A549 (cell line): ENCODE measurements around the gene CDH4. TPM values are rescaled to one million over a fixed set of nuclear protein-coding genes. Genes with fewer than 3 reads are reported as not detected.
A peak's percentile ranks its signal among the peaks of the same experiment; 100 is the strongest.

Experiments
- ATAC-seq, 2 experiments: fragments of 200-7000 bp in 1 of 2; fragments of >200 bp in 1 of 2; cut with Nextera tagmentation in 1 of 2; cut with Tn5 transposase in 1 of 2; 3 replicates each; pipeline versions ENCODE4 v1.8.0 to v1.9.1; 2018 to 2020; ENCODE audit warnings: mild to moderate bottlenecking in 1 of 2, moderate library complexity in 1 of 2
- CTCF ChIA-PET: fragments of 300-600 bp; sonication (Branson Sonifier 250); formaldehyde crosslinking; extraction: SDS; loops from one replicate; lab custom pipeline; 2021; ENCODE audit warnings: antibody characterized with exemption, inconsistent platforms; lab: Yijun Ruan, JAX
- POLR2A ChIA-PET: fragments of 350-600 bp; formaldehyde crosslinking; extraction: SDS; loops from one replicate; lab custom pipeline; 2021; ENCODE audit warnings: antibody characterized with exemption, inconsistent platforms; lab: Yijun Ruan, JAX
- DNase-seq, 2 experiments: peaks; one replicate each; pipeline versions ENCODE4 v3.0.0 to v3.0.0-alpha.2; 2011 to 2016; ENCODE audit warnings: low read depth in 1 of 2, low spot score in 1 of 2
- FAIRE-seq: peaks from 2 replicates; lab custom pipeline; 2011; peaks lifted over from hg19 to GRCh38; lab: Jason Lieb, UNC
- H3K27ac ChIP-seq, 2 experiments: fragments of >200 bp; sonication (Bioruptor Twin); formaldehyde crosslinking; 3 replicates each; pipeline ENCODE4 v1.5.1; 2016 to 2017
- H3K4me1 ChIP-seq: fragments of >200 bp; sonication (Bioruptor Twin); formaldehyde crosslinking; 3 replicates; pipeline ENCODE4 v1.6.1; 2016
- H3K4me2 ChIP-seq: fragments of >200 bp; sonication (Bioruptor Twin); formaldehyde crosslinking; 3 replicates; pipeline ENCODE4 v1.6.1; 2016
- H3K4me3 ChIP-seq: fragments of >200 bp; sonication (Bioruptor Twin); formaldehyde crosslinking; 3 replicates; pipeline ENCODE4 v1.5.1; 2016
- H3K9me3 ChIP-seq: fragments of >200 bp; sonication (Bioruptor Twin); formaldehyde crosslinking; 3 replicates; pipeline ENCODE4 v1.6.1; 2016
- CBX8 ChIP-seq: fragments of 200-600 bp; sonication (generic); IDR thresholded peaks from 2 replicates; pipeline ENCODE4 v1.6.1; 2016
- CHD2 ChIP-seq: fragments of 150-350 bp; IDR thresholded peaks from 2 replicates; pipeline ENCODE4 v1.6.1; 2014; ENCODE audit warnings: low read length; ENCODE audit not compliant: partially characterized antibody
- CHD4 ChIP-seq: fragments of 200-600 bp; sonication (generic); IDR thresholded peaks from 2 replicates; pipeline ENCODE4 v1.6.1; 2016; ENCODE audit warnings: antibody characterized with exemption, mild to moderate bottlenecking, borderline replicate concordance
- HOXA7 ChIP-seq: fragments of 250-450 bp; sonication (Bioruptor Pico); IDR thresholded peaks from 2 replicates; pipeline ENCODE4 v1.5.0; 2020; ENCODE audit warnings: mild to moderate bottlenecking, moderate library complexity
- HOXB13 ChIP-seq: fragments of 250-450 bp; sonication (Bioruptor Pico); IDR thresholded peaks from 2 replicates; pipeline ENCODE4 v1.5.0; 2020; ENCODE audit warnings: low read depth, mild to moderate bottlenecking, moderate library complexity
- HOXB5 ChIP-seq: fragments of 250-450 bp; sonication (Bioruptor Pico); IDR thresholded peaks from 2 replicates; pipeline ENCODE4 v1.5.0; 2020; ENCODE audit warnings: mild to moderate bottlenecking, moderate library complexity
- JUNB ChIP-seq: fragments of >200 bp; sonication (Bioruptor Twin); formaldehyde crosslinking; IDR thresholded peaks from 2 replicates; pipeline ENCODE4 v1.6.1; 2016
- KDM5A ChIP-seq: fragments of 200-600 bp; sonication (generic); IDR thresholded peaks from 2 replicates; pipeline ENCODE4 v1.6.1; 2016; ENCODE audit warnings: antibody characterized with exemption, mild to moderate bottlenecking
- PHF8 ChIP-seq: fragments of 200-600 bp; sonication (generic); IDR thresholded peaks from 2 replicates; pipeline ENCODE4 v1.6.1; 2016; ENCODE audit warnings: low read depth, mild to moderate bottlenecking, antibody characterized with exemption, moderate library complexity, borderline replicate concordance
- POLR2A ChIP-seq: IDR thresholded peaks from 2 replicates; pipeline ENCODE4 v1.6.1; 2012; ENCODE audit warnings: mild to moderate bottlenecking, low read length
- RAD21 ChIP-seq, 2 experiments: fragments of >200 bp in 1 of 2; sonication (Bioruptor Twin) in 1 of 2; formaldehyde crosslinking in 1 of 2; IDR thresholded peaks in 1 of 2; conservative IDR thresholded peaks in 1 of 2; 2 replicates in 1 of 2; 3 replicates in 1 of 2; pipeline ENCODE4 v1.6.1; 2012 to 2018; ENCODE audit warnings: inconsistent platforms in 1 of 2
- RARB ChIP-seq: fragments of 250-450 bp; sonication (Bioruptor Pico); IDR thresholded peaks from 2 replicates; pipeline ENCODE4 v1.8.0; 2021; ENCODE audit warnings: mild to moderate bottlenecking, moderate library complexity
- RFX5 ChIP-seq: fragments of 450-650 bp; IDR thresholded peaks from 2 replicates; pipeline ENCODE4 v1.7.1; 2014; ENCODE audit warnings: antibody characterized with exemption, mild to moderate bottlenecking, moderate library complexity
- RNF2 ChIP-seq: fragments of 200-600 bp; sonication (generic); IDR thresholded peaks from 2 replicates; pipeline ENCODE4 v1.6.1; 2016; ENCODE audit warnings: low read depth, mild to moderate bottlenecking, antibody characterized with exemption, moderate library complexity, borderline replicate concordance
- SREBF2 ChIP-seq: fragments of 450-650 bp; IDR thresholded peaks from 2 replicates; pipeline ENCODE4 v1.6.1; 2014; ENCODE audit warnings: mild to moderate bottlenecking, moderate library complexity
- ZC3H11A ChIP-seq: fragments of 450-650 bp; IDR thresholded peaks from 2 replicates; pipeline ENCODE4 v1.6.1; 2014; ENCODE audit warnings: antibody characterized with exemption, mild to moderate bottlenecking
- WGBS: methylation state at CpG from one replicate; pipeline ENCODE4 v1.1.6; 2017; ENCODE audit errors: missing lambda C conversion rate; 5-methylcytosine and 5-hydroxymethylcytosine counted together
- polyA plus RNA-seq, 4 experiments: library from polyadenylated mRNA; depleted of rRNA in 3 of 4; stranded (reverse); fragments of >200 nt; fragmentation: RNase III in 1 of 4; extraction: RNeasy Plus Mini Kit Qiagen cat#74134 plus additional on column Dnase treatment in 1 of 4; gene quantifications; 2 replicates in 3 of 4; 3 replicates in 1 of 4; pipeline ENCODE4 v1.2.3, GENCODE V29; 2011 to 2017
- TF ChIP-seq, protein P1 (sequence below): IDR thresholded peaks from 2 replicates; pipeline ENCODE4 v1.6.1; 2012
- TF ChIP-seq, protein P2 (sequence below): IDR thresholded peaks from 2 replicates; pipeline ENCODE4 v1.6.1; 2012
- TF ChIP-seq, protein P3 (sequence below): fragments of 250-450 bp; sonication (Bioruptor Pico); IDR thresholded peaks from 2 replicates; pipeline ENCODE4 v1.5.0; 2020; ENCODE audit warnings: low read depth, mild to moderate bottlenecking, moderate library complexity
- TF ChIP-seq, protein P4 (sequence below): fragments of 150-350 bp; IDR thresholded peaks from 2 replicates; pipeline ENCODE4 v1.6.1; 2014; ENCODE audit warnings: low read depth, mild to moderate bottlenecking, low read length
- TF ChIP-seq, protein P5 (sequence below): IDR thresholded peaks from 2 replicates; pipeline ENCODE4 v1.6.1; 2012; ENCODE audit warnings: low read depth, borderline replicate concordance

The CDH4 gene
- polyA plus RNA-seq, 2 of the 4 experiments (the other 2 are of a cell fraction): 3.4 to 10.3 TPM

DNA sequence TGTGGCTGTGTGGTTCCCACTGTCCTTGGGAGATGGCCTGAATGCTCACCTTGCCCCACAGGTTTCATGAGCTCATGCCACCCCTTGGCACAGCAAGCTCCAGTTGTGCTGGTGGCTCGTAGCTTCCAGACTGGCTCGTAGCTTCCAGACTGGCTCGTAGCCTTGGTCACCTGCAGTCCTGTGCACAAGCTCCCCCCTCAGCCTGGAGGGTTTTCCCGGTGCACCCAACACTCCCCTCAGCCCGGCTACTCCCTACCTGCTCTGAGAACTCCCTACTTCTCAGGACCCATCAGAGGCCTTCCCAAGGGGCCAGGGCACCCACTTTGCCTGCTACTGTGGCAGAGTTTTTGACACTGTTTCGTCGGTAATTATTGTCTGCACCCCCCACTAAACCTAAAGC, 528.0 kb downstream of the CDH4 start:
- no peak for ATAC-seq

DNA sequence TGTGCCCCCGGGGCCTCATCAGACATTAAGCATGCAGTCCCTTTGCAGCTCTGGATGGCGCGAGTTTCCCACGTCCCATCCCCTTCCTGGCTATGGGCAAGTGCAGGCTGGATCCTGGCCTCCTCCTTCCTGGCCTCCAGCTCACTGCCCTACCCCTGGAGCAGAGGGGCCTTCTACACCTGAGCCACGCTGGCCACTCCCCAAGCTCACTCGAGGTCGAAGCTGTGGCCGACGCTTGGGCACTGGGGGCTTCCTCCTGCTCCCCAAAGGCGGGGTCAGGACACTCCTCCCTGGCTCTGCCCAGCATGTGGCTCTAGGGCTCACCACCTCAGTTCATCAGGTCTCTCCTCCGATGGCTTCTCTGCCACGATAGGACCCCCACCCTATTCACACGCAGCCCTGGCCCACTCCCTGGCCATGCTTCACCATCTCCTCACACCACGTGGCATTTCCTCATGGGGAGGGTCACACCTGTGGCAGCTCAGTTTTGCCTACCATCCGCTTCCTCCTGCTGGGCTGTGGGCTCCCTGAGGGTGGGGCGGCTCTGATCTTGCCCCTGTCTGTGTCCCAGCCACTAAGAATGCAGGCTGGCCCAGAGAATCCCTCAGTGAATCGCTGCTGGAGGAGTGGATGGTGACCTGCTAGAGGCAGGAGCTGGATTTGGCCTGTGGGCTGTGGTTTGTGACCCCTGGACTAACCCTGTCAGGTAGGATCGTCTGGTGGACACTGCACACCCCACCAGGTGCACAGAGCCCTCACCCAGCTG, 532.9 kb downstream of the CDH4 start:
- FAIRE-seq (no peak), DNase-seq (no peak), ATAC-seq (0 out of 6 replicates have a peak, but pooled peaks of 1 of the 2 experiments have one; percentile 24)
- Histone ChIP-seq H3K4me2 (no peak overlapping the region), H3K27ac (no peak overlapping the region), H3K9me3 (no peaks in the 10 kb centered on the region), H3K4me1 (no peaks in the 10 kb centered on the region), H3K4me3 (no peak overlapping the region)
- ChIA-PET CTCF (interaction anchor here (0.8 kb wide), 1 partner anchor 75 kb away, joined by 3 read pairs; no protein-coding TSS in a partner anchor), POLR2A (no interaction called here)
- TF ChIP-seq, protein P1, sequence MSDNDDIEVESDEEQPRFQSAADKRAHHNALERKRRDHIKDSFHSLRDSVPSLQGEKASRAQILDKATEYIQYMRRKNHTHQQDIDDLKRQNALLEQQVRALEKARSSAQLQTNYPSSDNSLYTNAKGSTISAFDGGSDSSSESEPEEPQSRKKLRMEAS: no peak
- TF ChIP-seq, protein P2, sequence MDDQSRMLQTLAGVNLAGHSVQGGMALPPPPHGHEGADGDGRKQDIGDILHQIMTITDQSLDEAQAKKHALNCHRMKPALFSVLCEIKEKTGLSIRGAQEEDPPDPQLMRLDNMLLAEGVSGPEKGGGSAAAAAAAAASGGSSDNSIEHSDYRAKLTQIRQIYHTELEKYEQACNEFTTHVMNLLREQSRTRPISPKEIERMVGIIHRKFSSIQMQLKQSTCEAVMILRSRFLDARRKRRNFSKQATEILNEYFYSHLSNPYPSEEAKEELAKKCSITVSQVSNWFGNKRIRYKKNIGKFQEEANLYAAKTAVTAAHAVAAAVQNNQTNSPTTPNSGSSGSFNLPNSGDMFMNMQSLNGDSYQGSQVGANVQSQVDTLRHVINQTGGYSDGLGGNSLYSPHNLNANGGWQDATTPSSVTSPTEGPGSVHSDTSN: no peak
- TF ChIP-seq RNF2 (no peak), HOXA7 (CRISPR knock-in tag) (no peak), HOXB13 (CRISPR knock-in tag) (no peak), RAD21 (conservative IDR thresholded peaks at IDR 0.05 in 1 of 2, IDR thresholded peaks at IDR 0.05 in 1 of 2) (no peak), CHD4 (no peak), KDM5A (no peak), POLR2A (no peak), PHF8 (no peak), HOXB5 (CRISPR knock-in tag) (no peak), JUNB (no peak), CBX8 (no peak), RFX5 (no peak)
- TF ChIP-seq, protein P3, sequence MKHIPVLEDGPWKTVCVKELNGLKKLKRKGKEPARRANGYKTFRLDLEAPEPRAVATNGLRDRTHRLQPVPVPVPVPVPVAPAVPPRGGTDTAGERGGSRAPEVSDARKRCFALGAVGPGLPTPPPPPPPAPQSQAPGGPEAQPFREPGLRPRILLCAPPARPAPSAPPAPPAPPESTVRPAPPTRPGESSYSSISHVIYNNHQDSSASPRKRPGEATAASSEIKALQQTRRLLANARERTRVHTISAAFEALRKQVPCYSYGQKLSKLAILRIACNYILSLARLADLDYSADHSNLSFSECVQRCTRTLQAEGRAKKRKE: no peak
- WGBS: 66% methylated on average over 18 of the region's 18 CpGs

More for the DNA sequence above, 528.0 kb downstream of the CDH4 start:
- FAIRE-seq (no peak), DNase-seq (no peak)
- 75% methylated on average over 7 of the region's 7 CpGs for WGBS
- Histone ChIP-seq H3K27ac (no peak overlapping the region), H3K4me1 (no peaks in the 10 kb centered on the region), H3K9me3 (no peaks in the 10 kb centered on the region), H3K4me2 (no peak overlapping the region), H3K4me3 (no peak overlapping the region)
- ChIA-PET POLR2A (no interaction called here), CTCF (interaction anchor here (1.7 kb wide), 1 partner anchor 27 kb away, joined by 3 read pairs; no protein-coding TSS in a partner anchor)
- TF ChIP-seq CHD2 (no peak), RNF2 (no peak), RARB (CRISPR knock-in tag) (no peak), HOXB13 (CRISPR knock-in tag) (no peak), PHF8 (no peak), SREBF2 (no peak), ZC3H11A (no peak)
- TF ChIP-seq, protein P4, sequence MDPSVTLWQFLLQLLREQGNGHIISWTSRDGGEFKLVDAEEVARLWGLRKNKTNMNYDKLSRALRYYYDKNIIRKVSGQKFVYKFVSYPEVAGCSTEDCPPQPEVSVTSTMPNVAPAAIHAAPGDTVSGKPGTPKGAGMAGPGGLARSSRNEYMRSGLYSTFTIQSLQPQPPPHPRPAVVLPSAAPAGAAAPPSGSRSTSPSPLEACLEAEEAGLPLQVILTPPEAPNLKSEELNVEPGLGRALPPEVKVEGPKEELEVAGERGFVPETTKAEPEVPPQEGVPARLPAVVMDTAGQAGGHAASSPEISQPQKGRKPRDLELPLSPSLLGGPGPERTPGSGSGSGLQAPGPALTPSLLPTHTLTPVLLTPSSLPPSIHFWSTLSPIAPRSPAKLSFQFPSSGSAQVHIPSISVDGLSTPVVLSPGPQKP: no peak
- TF ChIP-seq, protein P5, sequence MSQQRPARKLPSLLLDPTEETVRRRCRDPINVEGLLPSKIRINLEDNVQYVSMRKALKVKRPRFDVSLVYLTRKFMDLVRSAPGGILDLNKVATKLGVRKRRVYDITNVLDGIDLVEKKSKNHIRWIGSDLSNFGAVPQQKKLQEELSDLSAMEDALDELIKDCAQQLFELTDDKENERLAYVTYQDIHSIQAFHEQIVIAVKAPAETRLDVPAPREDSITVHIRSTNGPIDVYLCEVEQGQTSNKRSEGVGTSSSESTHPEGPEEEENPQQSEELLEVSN: no peak
